Activated CD4-positive, alpha-beta memory T cell treated with anti-CD3 and anti-CD28 coated beads, Interleukin-2, amount 10 ng/mL, durations not matched to agents 7 days and 5 days (primary cell): Measurements from ENCODE around the gene TPSB2. TPM values are rescaled to one million over a fixed set of nuclear protein-coding genes. Genes with fewer than 3 reads are reported as not detected.
"Not testable (repeated sequence)": the region's sequence is repeated elsewhere in the genome, so short reads cannot be mapped to it uniquely, and the experiment has no call there.

Experiments
- CTCF ChIA-PET: fragments of 350-600 bp; sonication (Branson Sonifier 250); formaldehyde crosslinking; loops from one replicate; lab custom pipeline; 2021; ENCODE audit warnings: antibody characterized with exemption, inconsistent platforms; lab: Charles Lee
- POLR2A ChIA-PET: fragments of 350-600 bp; sonication (Branson Sonifier 250); formaldehyde crosslinking; loops from one replicate; lab custom pipeline; 2021; ENCODE audit warnings: antibody characterized with exemption; lab: Charles Lee
- DNase-seq: peaks from one replicate; pipeline ENCODE4 v3.0.0-alpha.2; 2020
- H3K27ac Mint-ChIP-seq: one replicate; pipeline ENCODE4 v1.8.0; 2021; ENCODE audit warnings: mild to moderate bottlenecking, mixed read lengths
- H3K27me3 Mint-ChIP-seq: one replicate; pipeline ENCODE4 v1.8.0; 2021; ENCODE audit warnings: mixed read lengths
- H3K36me3 Mint-ChIP-seq: one replicate; pipeline ENCODE4 v1.8.0; 2021; ENCODE audit warnings: low read depth, mixed read lengths
- H3K4me1 Mint-ChIP-seq: one replicate; pipeline ENCODE4 v1.8.0; 2021; ENCODE audit warnings: mixed read lengths
- H3K4me3 Mint-ChIP-seq: one replicate; pipeline ENCODE4 v1.8.0; 2021; ENCODE audit warnings: mild to moderate bottlenecking, mixed read lengths
- H3K9me3 Mint-ChIP-seq: one replicate; pipeline ENCODE4 v1.8.0; 2021; ENCODE audit warnings: mixed read lengths
- total RNA-seq, 2 experiments: library from RNA; stranded (reverse); gene quantifications; one replicate each; pipeline ENCODE4 v1.2.3, GENCODE V29; 2021

Gene TPSB2
- total RNA-seq, 2 experiments from 2014 or later: not detected

DNA sequence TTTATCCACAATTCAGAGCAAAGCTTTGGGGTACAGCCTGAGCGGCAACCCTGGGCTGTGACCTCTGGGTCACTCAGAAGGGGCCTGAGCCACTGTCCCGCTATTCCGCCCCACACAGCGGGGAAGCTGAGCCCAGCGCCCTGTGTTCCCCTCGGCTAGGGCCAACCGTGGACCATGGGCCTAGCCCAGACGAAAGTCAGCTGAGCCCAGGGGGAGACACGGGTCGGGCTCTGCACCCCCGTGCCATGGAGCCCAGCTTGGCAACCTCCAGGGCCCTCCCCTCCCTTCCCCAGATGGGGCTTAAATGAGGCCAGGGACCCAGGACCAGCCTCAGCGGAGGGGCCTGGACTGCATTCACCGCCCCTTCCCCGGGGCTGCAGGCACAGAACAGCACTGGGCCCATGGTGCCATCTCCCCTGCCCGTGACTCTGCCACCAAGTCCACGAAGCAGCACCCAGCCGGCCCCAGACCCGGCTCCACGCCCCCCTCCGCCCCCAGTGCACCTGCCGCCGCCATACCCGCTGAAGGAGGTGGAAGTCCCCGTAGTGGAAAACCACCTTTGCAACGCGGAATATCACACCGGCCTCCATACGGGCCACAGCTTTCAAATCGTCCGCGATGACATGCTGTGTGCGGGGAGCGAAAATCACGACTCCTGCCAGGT lies 27.7 kb upstream of the TPSB2 start:
- CTCF ChIA-PET: no interaction called here
- Mint-ChIP-seq H3K4me1 (peaks cover 4% of the 10 kb centered on the region), H3K27me3 (peaks cover 20% of the 10 kb centered on the region), H3K36me3 (no peaks in the 10 kb centered on the region), H3K4me3 (no peak overlapping the region), H3K27ac (no peak overlapping the region), H3K9me3 (no peaks in the 10 kb centered on the region)
- POLR2A ChIA-PET: no interaction called here
- DNase-seq: no peak

DNA sequence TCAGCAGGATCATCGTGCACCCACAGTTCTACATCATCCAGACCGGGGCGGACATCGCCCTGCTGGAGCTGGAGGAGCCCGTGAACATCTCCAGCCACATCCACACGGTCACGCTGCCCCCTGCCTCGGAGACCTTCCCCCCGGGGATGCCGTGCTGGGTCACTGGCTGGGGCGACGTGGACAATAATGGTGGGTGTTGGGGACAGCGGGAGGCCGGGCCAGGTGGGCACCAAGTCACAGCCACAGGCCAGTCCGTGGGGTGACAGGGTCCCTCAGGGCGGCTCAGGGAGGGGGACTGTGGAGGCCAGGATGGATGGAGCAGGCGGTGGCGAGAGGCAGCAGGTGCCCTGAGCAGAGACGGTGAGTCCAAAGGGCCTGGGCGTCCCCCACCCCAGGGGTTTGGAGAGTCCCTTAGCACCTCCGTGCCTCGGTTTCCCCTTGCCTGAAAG lies 26.9 kb upstream of the TPSB2 start:
- POLR2A ChIA-PET: no interaction called here
- CTCF ChIA-PET: no interaction called here
- Mint-ChIP-seq H3K27me3 (peaks cover 18% of the 10 kb centered on the region), H3K9me3 (no peaks in the 10 kb centered on the region), H3K27ac (no peak overlapping the region), H3K4me1 (peaks cover 4% of the 10 kb centered on the region), H3K4me3 (no peak overlapping the region), H3K36me3 (no peaks in the 10 kb centered on the region)
- no peak for DNase-seq

DNA sequence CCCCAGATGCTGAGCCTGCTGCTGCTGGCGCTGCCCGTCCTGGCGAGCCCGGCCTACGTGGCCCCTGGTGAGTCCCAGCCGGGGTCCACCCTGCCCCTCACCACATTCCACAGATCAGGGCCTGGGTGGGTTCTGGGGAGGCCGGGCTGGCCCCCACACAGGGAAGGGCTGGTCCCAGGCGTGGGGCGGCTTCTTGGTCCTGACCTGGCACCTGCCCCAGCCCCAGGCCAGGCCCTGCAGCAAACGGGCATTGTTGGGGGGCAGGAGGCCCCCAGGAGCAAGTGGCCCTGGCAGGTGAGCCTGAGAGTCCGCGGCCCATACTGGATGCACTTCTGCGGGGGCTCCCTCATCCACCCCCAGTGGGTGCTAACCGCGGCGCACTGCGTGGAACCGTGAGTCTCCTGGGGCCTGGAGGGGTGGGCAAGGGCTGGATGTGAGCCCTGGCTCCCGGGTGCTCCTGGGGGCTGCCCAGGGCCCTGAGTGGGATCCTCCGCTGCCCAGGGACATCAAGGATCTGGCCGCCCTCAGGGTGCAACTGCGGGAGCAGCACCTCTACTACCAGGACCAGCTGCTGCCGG lies 26.4 kb upstream of the TPSB2 start:
- H3K4me3 Mint-ChIP-seq, H3K4me1 Mint-ChIP-seq, DNase-seq, CTCF ChIA-PET, POLR2A ChIA-PET, H3K36me3 Mint-ChIP-seq, H3K9me3 Mint-ChIP-seq, H3K27ac Mint-ChIP-seq: not testable (repeated sequence)
- peaks cover 15% of the 10 kb centered on the region for H3K27me3 Mint-ChIP-seq

- H3K4me1 Mint-ChIP-seq, CTCF ChIA-PET, H3K36me3 Mint-ChIP-seq, H3K9me3 Mint-ChIP-seq, POLR2A ChIA-PET, H3K27ac Mint-ChIP-seq, H3K27me3 Mint-ChIP-seq, DNase-seq, H3K4me3 Mint-ChIP-seq: not testable (repeated sequence)
These were observed 25.5 kb upstream of the TPSB2 start, which contains the start of gene TPSD1 for GRCh38 chr16:1255276-1256122. Gene TPSD1, plus strand, starts transcription at chr16:1256069. Its CDS starts 212 bp downstream, at chr16:1256281.

GRCh38 chr16:1254821-1255220 lies 24.8 kb upstream of the TPSB2 start:
- H3K4me1 Mint-ChIP-seq, DNase-seq, H3K27me3 Mint-ChIP-seq, H3K36me3 Mint-ChIP-seq, H3K9me3 Mint-ChIP-seq, POLR2A ChIA-PET, CTCF ChIA-PET, H3K4me3 Mint-ChIP-seq, H3K27ac Mint-ChIP-seq: not testable (repeated sequence)

- POLR2A ChIA-PET, H3K4me1 Mint-ChIP-seq, DNase-seq, H3K27ac Mint-ChIP-seq, H3K27me3 Mint-ChIP-seq, H3K4me3 Mint-ChIP-seq, H3K36me3 Mint-ChIP-seq, H3K9me3 Mint-ChIP-seq, CTCF ChIA-PET: not testable (repeated sequence)
These were observed 23.8 kb upstream of the TPSB2 start for GRCh38 chr16:1253701-1254364.

DNA sequence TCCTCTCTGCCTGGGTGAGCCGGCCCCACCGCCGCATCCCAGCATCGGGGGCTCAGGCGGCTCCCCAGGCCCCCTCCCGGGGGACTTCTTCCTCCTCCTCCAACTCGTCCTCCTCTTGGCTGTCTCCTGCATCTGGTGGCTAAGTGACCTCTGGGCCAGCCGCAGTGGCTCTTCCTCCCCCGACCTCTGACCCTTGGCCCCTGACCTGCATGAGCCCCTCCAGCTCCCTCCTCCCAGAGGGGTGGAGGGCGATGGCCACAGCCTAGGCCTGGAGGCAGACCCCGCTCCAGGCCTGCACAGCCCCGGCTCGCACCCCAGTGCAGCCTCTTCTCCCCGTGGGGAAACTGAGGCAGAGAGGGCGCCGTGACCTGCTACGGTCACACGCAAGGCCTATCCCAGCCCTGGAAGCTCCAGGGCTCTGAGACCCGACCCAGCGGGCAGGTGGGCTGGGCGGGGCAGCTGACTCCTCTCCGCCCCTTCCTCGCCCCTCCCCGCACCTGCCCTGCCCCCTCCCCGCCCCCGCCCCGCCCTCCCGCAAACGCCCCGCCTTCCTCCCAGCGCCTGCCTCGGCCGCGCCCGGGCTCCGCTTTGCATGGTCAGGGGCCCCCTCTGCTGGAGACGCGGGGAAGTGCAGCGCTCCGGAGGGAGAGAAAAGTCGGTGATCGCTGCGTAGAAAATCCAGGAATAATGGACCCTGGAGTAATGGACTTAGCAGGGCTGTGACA lies 19.2 kb upstream of the TPSB2 start:
- POLR2A ChIA-PET, H3K4me3 Mint-ChIP-seq, DNase-seq, H3K27me3 Mint-ChIP-seq, H3K27ac Mint-ChIP-seq, H3K9me3 Mint-ChIP-seq, CTCF ChIA-PET, H3K4me1 Mint-ChIP-seq, H3K36me3 Mint-ChIP-seq: not testable (repeated sequence)

- H3K9me3 Mint-ChIP-seq, CTCF ChIA-PET, H3K4me1 Mint-ChIP-seq, POLR2A ChIA-PET, H3K27me3 Mint-ChIP-seq, DNase-seq, H3K4me3 Mint-ChIP-seq, H3K27ac Mint-ChIP-seq, H3K36me3 Mint-ChIP-seq: not testable (repeated sequence)
These were observed 18.0 kb upstream of the TPSB2 start for GRCh38 chr16:1247903-1248537.

DNA sequence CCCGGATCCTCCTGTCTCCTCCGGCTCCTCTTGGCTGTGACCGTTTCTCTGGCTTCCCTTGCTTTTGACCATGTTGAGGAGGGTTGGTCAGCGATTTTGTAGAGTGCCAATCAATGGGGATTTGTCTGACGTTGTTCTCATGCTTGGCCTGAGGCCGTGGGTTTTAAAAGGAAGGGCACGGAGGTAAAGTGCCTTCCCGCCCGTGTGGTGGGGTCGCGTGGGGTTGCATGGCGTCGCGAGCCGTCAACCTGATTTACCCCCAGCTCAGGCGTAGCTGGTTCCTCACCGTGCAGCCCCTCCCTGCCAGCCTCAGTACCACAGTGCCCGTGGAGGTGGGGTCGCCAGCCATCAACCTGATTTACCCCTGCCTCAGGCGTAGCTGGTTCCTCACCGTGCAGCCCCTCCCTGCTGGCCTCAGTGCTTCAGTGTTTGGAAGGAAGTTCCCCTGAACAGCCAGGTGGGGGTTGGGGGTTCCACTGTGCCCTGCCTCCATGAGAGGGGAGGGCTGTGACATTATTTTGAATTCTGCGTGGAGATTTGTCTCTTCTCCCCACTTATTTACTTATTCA lies 15.6 kb upstream of the TPSB2 start:
- CTCF ChIA-PET: no interaction called here
- H3K27me3 Mint-ChIP-seq: peaks cover 4% of the 10 kb centered on the region

GRCh38 chr16:1244881-1245280 lies 14.9 kb upstream of the TPSB2 start:
- CTCF ChIA-PET: no interaction called here
- POLR2A ChIA-PET: no interaction called here
- no peaks in the 10 kb centered on the region for H3K36me3 Mint-ChIP-seq

More for the DNA sequence above, 15.6 kb upstream of the TPSB2 start:
- no peaks in the 10 kb centered on the region for H3K36me3 Mint-ChIP-seq
- no peak overlapping the region for H3K4me3 Mint-ChIP-seq
- no peak for DNase-seq
- H3K27ac Mint-ChIP-seq: no peak overlapping the region
- POLR2A ChIA-PET: no interaction called here
- H3K4me1 Mint-ChIP-seq: peaks cover 1% of the 10 kb centered on the region
- H3K9me3 Mint-ChIP-seq: peaks cover 2% of the 10 kb centered on the region

DNA sequence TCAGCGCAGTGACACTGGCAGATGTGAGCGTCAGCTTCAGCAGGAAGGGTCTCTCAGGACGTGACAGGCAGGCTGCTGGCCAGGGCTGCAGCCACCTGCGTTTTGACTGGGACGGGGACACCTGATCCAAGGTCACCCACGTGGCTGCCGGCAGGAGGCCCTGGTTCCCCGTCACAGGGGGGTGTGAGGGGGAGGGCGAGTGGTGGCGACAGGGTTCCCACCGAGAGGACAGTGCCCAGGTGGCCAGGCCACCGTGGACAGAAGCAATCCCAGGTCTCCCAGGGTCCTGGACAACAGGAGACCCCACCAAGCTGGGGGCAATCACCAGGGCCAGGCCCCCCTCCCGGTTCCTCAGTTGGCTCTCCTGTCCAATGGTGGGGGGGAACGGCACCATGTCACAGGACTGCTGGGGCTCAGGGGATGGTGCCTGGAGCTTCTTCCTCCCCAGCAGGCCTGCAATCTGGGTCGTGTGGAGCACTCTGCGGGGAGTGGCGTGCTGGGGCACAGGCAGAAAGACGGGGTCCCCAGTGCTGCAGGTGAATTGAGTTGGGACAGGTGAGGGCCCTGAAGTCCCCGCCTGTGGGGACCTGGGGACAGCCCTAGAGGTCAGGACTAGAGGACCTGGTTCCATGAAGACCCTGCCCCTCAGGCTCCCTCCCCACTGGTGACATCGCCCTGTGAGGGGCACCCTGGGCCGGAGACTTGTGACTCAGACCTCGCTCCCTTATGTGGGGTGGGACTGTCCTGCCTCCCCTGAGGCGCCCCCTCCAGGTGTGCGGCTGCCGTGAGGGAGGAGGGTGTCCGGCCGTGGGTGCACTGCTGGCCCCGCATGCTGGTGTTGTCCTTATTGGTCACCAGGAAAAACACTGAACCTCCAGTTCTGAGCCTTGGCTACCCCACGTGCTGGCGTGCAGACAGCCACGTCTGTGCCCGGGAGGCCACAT lies 14.2 kb upstream of the TPSB2 start:
- H3K4me3 Mint-ChIP-seq, H3K27me3 Mint-ChIP-seq, H3K4me1 Mint-ChIP-seq, H3K9me3 Mint-ChIP-seq, CTCF ChIA-PET, H3K36me3 Mint-ChIP-seq, POLR2A ChIA-PET, DNase-seq, H3K27ac Mint-ChIP-seq: not testable (repeated sequence)

More at GRCh38 chr16:1244881-1245280, 14.9 kb upstream of the TPSB2 start:
- Mint-ChIP-seq H3K9me3 (peaks cover 2% of the 10 kb centered on the region), H3K4me3 (no peak overlapping the region), H3K27me3 (peaks cover 4% of the 10 kb centered on the region), H3K27ac (no peak overlapping the region), H3K4me1 (peaks cover 1% of the 10 kb centered on the region)
- DNase-seq: peak; percentile 30
